ENCODE data around the gene GPRC5D.

- TF ChIP-seq CTCF (IDR thresholded peaks at IDR 0.05), result no peak
- no peak for TF ChIP-seq POLR2A (IDR thresholded peaks at IDR 0.05)
Observed at GRCh38 chr12:12997156-12997555, 45.2 kb upstream of the GPRC5D start.
